ENCODE results near the gene TEX14. TPM values are rescaled to one million over a fixed set of nuclear protein-coding genes. Genes with fewer than 3 reads are reported as not detected.

Gene TEX14
- total and polyA plus RNA-seq, 3 experiments from 2014 or later: 0.11 to 0.20 TPM; not detected in 1

DNA sequence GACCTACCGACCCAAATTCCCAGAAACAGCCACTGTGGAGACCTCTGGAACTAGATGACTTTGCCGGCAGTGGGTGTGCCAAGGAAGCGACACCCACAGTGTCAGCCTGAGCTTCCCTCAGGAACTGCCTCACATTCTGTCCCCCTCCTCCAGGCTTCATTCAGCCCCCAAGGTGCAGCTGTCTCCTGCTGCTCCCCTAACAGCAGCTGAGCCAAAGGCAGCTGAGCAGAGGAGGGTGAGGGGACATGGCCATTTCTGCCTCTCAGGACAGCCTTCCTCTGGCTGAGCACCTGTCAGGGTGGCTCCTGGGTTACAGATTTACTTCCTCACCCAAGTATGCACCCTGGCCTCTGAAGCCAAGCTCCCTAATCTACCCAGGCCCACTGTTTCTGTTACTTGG lies 155.3 kb downstream of the TEX14 start:
- Mint-ChIP-seq H3K36me3 (peaks cover 0 to 7% (median 0%) of the 10 kb centered on the region in 3 donors), H3K4me1 (peaks cover 0 to 6% (median 3%) of the 10 kb centered on the region in 3 donors), H3K9me3 (no peaks in the 10 kb centered on the region), H3K27me3 (peaks cover 19 to 31% of the 10 kb centered on the region in 2 donors), H3K27ac (no peak overlapping the region), H3K4me3 (no peak overlapping the region)
- ChIA-PET POLR2A (no interaction called here), CTCF (no interaction called here)
- H3K36me3 ChIP-seq (ENCODE audit: insufficient read depth, low read length): no peaks in the 10 kb centered on the region
- no peak overlapping the region for H3K27ac ChIP-seq (ENCODE audit: low read depth, low read length)
- H3K27me3 ChIP-seq (ENCODE audit: insufficient read depth, low read length, poor library complexity, severe bottlenecking): peaks cover 9% of the 10 kb centered on the region
- no peak for DNase-seq
- no peaks in the 10 kb centered on the region for H3K9me3 ChIP-seq (ENCODE audit: low read length)
- no peak overlapping the region for H3K4me3 ChIP-seq (ENCODE audit: low read length)
- peaks cover 5% of the 10 kb centered on the region for H3K4me1 ChIP-seq (ENCODE audit: insufficient read depth, low read length)

DNA sequence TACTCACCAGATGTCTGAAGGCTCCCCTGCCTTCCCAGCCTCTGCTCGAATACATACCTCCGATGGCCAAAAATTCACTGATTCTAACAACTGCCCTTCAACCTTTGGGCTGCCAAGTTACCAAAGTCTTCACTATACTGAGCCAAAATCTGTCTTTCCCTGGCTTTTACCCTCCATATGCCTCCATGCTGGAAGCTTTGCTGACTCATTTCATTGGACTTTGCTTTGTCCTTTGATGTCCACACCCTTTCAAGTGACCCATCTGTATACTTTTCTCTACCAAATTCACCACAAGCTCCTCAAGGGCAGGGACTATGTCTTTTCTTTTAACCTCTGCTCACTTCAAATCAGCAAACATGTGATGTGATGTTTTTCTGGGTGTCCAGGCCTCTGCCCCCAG lies 156.4 kb downstream of the TEX14 start:
- no peak for DNase-seq
- Mint-ChIP-seq H3K4me1 (peaks cover 0 to 6% (median 3%) of the 10 kb centered on the region in 3 donors), H3K27ac (no peak overlapping the region), H3K4me3 (no peak overlapping the region), H3K9me3 (no peaks in the 10 kb centered on the region), H3K36me3 (peaks cover 0 to 7% (median 0%) of the 10 kb centered on the region in 3 donors), H3K27me3 (peaks cover 19 to 31% of the 10 kb centered on the region in 2 donors)
- Histone ChIP-seq H3K4me1 (ENCODE audit: insufficient read depth, low read length) (peaks cover 5% of the 10 kb centered on the region), H3K27me3 (ENCODE audit: insufficient read depth, low read length, poor library complexity, severe bottlenecking) (peaks cover 9% of the 10 kb centered on the region), H3K4me3 (ENCODE audit: low read length) (no peak overlapping the region), H3K36me3 (ENCODE audit: insufficient read depth, low read length) (no peaks in the 10 kb centered on the region), H3K9me3 (ENCODE audit: low read length) (no peaks in the 10 kb centered on the region), H3K27ac (ENCODE audit: low read depth, low read length) (no peak overlapping the region)
- ChIA-PET POLR2A (no interaction called here), CTCF (interaction anchor here (1.1 kb wide), 1 partner anchor 468 kb away, joined by 3 read pairs; no protein-coding TSS in a partner anchor)

DNA sequence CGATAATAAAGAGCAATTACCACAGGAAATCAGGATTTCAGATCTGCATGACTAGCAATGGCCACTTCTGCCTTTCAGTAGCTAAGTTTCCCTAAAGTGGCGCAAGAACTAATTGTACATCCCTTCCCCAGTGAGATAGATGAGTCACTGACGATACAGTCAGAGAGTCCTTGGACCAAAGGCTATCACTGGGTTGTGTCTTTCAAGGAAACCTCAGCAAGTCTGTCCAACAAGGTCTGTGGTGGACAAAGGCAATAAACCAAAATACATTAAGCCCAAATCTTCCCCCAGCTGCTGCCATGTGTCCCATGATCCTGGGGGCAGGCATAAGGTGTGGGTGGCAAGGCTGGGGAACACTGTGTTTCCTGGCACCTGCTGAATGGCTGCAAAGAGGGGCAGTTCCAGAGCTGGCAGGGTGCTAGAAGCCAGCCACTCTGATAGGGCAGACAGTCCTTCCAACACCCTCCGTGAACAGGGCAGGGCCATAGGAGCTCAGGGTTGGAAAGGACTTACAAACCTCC lies 156.9 kb downstream of the TEX14 start:
- peaks cover 5% of the 10 kb centered on the region for H3K4me1 ChIP-seq (ENCODE audit: insufficient read depth, low read length)
- H3K27ac ChIP-seq (ENCODE audit: low read depth, low read length): no peak overlapping the region
- POLR2A ChIA-PET: no interaction called here
- H3K4me3 ChIP-seq (ENCODE audit: low read length): no peak overlapping the region
- H3K36me3 ChIP-seq (ENCODE audit: insufficient read depth, low read length): no peaks in the 10 kb centered on the region
- H3K27ac Mint-ChIP-seq: peak overlapping the region in 1 of 8 donors; percentile 78
- peaks cover 19 to 31% of the 10 kb centered on the region in 2 donors for H3K27me3 Mint-ChIP-seq
- peaks cover 9% of the 10 kb centered on the region for H3K27me3 ChIP-seq (ENCODE audit: insufficient read depth, low read length, poor library complexity, severe bottlenecking)
- CTCF ChIA-PET: interaction anchor here (1.0 to 1.1 kb wide), 2 partner anchors 16 to 469 kb away, joined by 3 read pairs; no protein-coding TSS in a partner anchor
- no peak overlapping the region for H3K4me3 Mint-ChIP-seq
- DNase-seq: no peak
- no peaks in the 10 kb centered on the region for H3K9me3 Mint-ChIP-seq
- no peaks in the 10 kb centered on the region for H3K9me3 ChIP-seq (ENCODE audit: low read length)
- peaks cover 0 to 6% (median 3%) of the 10 kb centered on the region in 3 donors for H3K4me1 Mint-ChIP-seq
- H3K36me3 Mint-ChIP-seq: peaks cover 0 to 7% (median 0%) of the 10 kb centered on the region in 3 donors

DNA sequence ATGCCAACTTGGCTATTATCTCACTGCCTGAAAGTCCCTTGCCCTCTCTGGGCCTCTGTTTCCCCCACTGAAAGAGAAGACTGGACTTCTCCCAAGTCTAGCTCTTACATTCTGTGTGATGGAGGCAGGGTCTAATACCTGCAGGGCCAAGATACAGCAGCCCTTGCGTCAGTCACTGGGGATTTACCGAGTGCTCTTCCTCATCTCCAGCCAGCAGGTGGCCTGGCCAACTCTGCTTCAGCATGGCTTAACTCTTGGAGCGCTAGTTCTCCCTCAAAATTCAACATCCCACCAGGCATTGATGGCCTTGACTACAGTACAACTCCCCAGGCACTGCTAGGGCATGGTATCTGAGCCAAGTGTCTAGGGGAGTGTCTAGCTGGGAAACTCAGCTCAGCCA lies 157.5 kb downstream of the TEX14 start:
- peak overlapping the region in 1 of 7 donors; percentile 57 for H3K4me3 Mint-ChIP-seq
- H3K36me3 Mint-ChIP-seq: peaks cover 0 to 7% (median 0%) of the 10 kb centered on the region in 3 donors
- peak overlapping the region in 1 of 8 donors; percentile 18 for H3K27ac Mint-ChIP-seq
- Histone ChIP-seq H3K9me3 (ENCODE audit: low read length) (no peaks in the 10 kb centered on the region), H3K27me3 (ENCODE audit: insufficient read depth, low read length, poor library complexity, severe bottlenecking) (peaks cover 9% of the 10 kb centered on the region), H3K36me3 (ENCODE audit: insufficient read depth, low read length) (no peaks in the 10 kb centered on the region), H3K27ac (ENCODE audit: low read depth, low read length) (no peak overlapping the region), H3K4me1 (ENCODE audit: insufficient read depth, low read length) (peaks cover 5% of the 10 kb centered on the region), H3K4me3 (ENCODE audit: low read length) (no peak overlapping the region)
- H3K9me3 Mint-ChIP-seq: no peaks in the 10 kb centered on the region
- ChIA-PET POLR2A (no interaction called here), CTCF (interaction anchor here (1.0 to 1.1 kb wide), 2 partner anchors 15 to 469 kb away, joined by 3 read pairs; no protein-coding TSS in a partner anchor)
- peaks cover 19 to 31% of the 10 kb centered on the region in 2 donors for H3K27me3 Mint-ChIP-seq
- DNase-seq: no peak
- H3K4me1 Mint-ChIP-seq: peaks cover 0 to 6% (median 3%) of the 10 kb centered on the region in 3 donors

DNA sequence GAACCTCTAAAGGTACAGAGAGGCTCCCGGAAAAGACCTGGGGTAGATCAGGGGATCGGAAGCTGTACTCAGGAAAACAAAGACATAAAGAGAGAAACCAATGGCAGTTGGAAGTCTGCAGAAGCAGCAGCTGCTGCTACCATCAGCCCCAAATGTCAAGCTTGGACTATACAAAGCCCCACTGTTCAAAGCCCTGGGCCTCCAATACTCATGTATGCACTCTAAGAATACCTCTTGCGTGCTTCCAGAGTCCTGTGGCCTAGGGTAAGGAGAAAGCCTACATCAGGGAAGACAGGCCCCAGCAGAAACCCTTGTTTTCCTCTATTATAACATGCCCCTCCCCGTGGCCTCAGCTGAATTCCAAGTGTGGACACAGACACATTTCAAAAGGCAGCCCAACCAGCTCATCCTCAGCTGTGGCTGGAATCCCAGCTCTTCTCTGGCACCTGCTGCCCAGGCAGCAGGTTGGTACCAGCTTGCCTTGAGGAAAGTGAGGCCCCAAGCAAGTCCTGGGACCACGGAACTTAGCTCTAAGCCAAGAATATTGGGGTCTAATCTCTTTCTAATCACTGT lies 158.1 kb downstream of the TEX14 start:
- H3K36me3 ChIP-seq (ENCODE audit: insufficient read depth, low read length): no peaks in the 10 kb centered on the region
- Mint-ChIP-seq H3K27ac (no peak overlapping the region), H3K36me3 (peaks cover 0 to 7% (median 0%) of the 10 kb centered on the region in 3 donors), H3K27me3 (peaks cover 19 to 31% of the 10 kb centered on the region in 2 donors), H3K9me3 (no peaks in the 10 kb centered on the region), H3K4me1 (peaks cover 0 to 6% (median 3%) of the 10 kb centered on the region in 3 donors), H3K4me3 (peak overlapping the region in 6 of 7 donors; percentile 1 to 66 (median 46))
- peaks cover 9% of the 10 kb centered on the region for H3K27me3 ChIP-seq (ENCODE audit: insufficient read depth, low read length, poor library complexity, severe bottlenecking)
- no peak overlapping the region for H3K4me3 ChIP-seq (ENCODE audit: low read length)
- no peaks in the 10 kb centered on the region for H3K9me3 ChIP-seq (ENCODE audit: low read length)
- DNase-seq: no peak
- POLR2A ChIA-PET: no interaction called here
- H3K4me1 ChIP-seq (ENCODE audit: insufficient read depth, low read length): peaks cover 5% of the 10 kb centered on the region
- CTCF ChIA-PET: interaction anchor here (2.3 kb wide), 1 partner anchor 471 kb away, joined by 5 read pairs; no protein-coding TSS in a partner anchor
- H3K27ac ChIP-seq (ENCODE audit: low read depth, low read length): no peak overlapping the region

DNA sequence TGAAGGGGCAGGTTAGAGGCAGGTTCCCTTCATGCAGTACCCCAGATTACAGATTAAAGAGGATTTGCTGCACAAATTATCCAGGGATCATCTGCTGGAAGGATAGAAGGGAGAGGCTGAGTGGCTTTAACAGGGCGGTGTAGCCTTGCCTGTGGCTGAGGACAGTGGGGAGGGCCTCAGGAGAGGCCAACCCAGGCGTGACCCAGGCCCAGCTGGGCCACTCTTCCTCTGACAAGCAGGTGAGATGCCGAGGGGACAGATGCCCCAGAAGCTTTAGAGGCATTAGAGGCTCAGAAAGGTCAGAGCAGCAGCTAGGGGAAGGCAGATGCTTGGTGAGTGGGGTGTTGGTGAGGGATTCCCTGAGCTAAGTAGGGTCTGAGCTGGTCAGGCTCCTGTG lies 159.3 kb downstream of the TEX14 start:
- H3K9me3 ChIP-seq (ENCODE audit: low read length): no peaks in the 10 kb centered on the region
- peaks cover 19 to 31% of the 10 kb centered on the region in 2 donors for H3K27me3 Mint-ChIP-seq
- peaks cover 9% of the 10 kb centered on the region for H3K27me3 ChIP-seq (ENCODE audit: insufficient read depth, low read length, poor library complexity, severe bottlenecking)
- peaks cover 0 to 7% (median 0%) of the 10 kb centered on the region in 3 donors for H3K36me3 Mint-ChIP-seq
- peak overlapping the region in 2 of 8 donors; percentile 64 to 91 for H3K27ac Mint-ChIP-seq
- peaks cover 5% of the 10 kb centered on the region for H3K4me1 ChIP-seq (ENCODE audit: insufficient read depth, low read length)
- ChIA-PET POLR2A (no interaction called here), CTCF (interaction anchor here (2.0 to 2.3 kb wide), 2 partner anchors 14 to 472 kb away, joined by 5 to 16 read pairs; no protein-coding TSS in a partner anchor)
- DNase-seq: no peak
- no peak overlapping the region for H3K27ac ChIP-seq (ENCODE audit: low read depth, low read length)
- H3K4me3 Mint-ChIP-seq: peak overlapping the region; percentile 12 to 82 (median 63)
- H3K4me3 ChIP-seq (ENCODE audit: low read length): peak overlapping the region; percentile 45
- H3K36me3 ChIP-seq (ENCODE audit: insufficient read depth, low read length): no peaks in the 10 kb centered on the region
- H3K4me1 Mint-ChIP-seq: peaks cover 0 to 6% (median 3%) of the 10 kb centered on the region in 3 donors
- H3K9me3 Mint-ChIP-seq: no peaks in the 10 kb centered on the region

DNA sequence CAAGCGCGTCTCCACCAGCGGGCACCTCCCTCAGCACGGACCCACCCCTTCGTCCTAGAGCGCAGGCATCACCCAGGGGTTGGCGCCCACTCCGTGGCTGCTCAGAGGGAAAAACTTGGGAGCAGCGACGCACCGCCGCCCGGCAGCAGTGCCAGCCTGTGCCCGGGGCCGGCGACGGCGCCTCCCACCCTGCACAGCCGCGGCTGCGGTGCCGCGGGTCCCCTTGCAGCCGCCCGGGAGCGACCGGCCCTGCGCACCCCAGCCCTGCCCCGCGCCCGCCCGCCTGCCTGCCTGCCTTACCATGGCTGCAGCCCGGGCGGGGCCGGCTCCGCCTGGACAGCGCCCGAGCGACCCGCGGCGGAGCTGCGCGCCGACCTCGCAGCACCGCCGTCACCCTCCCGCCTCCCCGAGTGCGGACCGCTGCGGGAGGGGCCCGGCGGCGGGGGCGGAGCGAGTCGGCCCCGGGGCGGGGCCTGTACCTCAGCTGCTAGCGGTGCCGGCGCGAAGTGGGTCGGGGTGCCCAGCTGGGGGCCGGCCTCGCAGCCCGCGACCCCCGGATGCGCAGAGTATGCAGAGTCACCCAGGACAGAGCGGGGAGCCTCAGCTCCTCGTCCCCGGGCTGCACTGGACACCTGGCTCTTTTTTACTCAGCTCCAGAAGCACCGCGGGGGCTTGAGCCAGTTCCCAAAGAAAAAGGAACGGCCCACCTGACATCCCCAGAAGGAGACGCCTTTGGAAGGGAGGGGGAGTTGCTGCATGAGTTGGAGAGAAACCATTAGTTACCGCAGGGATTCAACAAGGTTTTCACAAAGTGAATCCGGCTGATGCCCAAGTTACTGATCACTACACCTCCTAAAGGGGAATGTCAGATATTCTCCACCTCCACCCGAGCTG lies 159.9 kb downstream of the TEX14 start:
- Mint-ChIP-seq H3K27ac (peak overlapping the region in 3 of 8 donors; percentile 60 to 91 (median 64)), H3K9me3 (no peaks in the 10 kb centered on the region), H3K4me1 (peaks cover 0 to 6% (median 3%) of the 10 kb centered on the region in 3 donors), H3K27me3 (peaks cover 19 to 31% of the 10 kb centered on the region in 2 donors), H3K36me3 (peaks cover 0 to 7% (median 0%) of the 10 kb centered on the region in 3 donors), H3K4me3 (peak overlapping the region in 6 of 7 donors; percentile 63 to 89 (median 67))
- H3K4me3 ChIP-seq (ENCODE audit: low read length): peak overlapping the region; percentile 45
- H3K4me1 ChIP-seq (ENCODE audit: insufficient read depth, low read length): peaks cover 5% of the 10 kb centered on the region
- H3K27me3 ChIP-seq (ENCODE audit: insufficient read depth, low read length, poor library complexity, severe bottlenecking): peaks cover 9% of the 10 kb centered on the region
- POLR2A ChIA-PET: interaction anchor here (0.5 to 0.6 kb wide), 3 partner anchors 99 to 1300 kb away, joined by 3 read pairs; no protein-coding TSS in a partner anchor
- no peaks in the 10 kb centered on the region for H3K9me3 ChIP-seq (ENCODE audit: low read length)
- DNase-seq: peak; percentile 56 to 73 (median 62)
- no peaks in the 10 kb centered on the region for H3K36me3 ChIP-seq (ENCODE audit: insufficient read depth, low read length)
- no peak overlapping the region for H3K27ac ChIP-seq (ENCODE audit: low read depth, low read length)
- CTCF ChIA-PET: interaction anchor here (2.0 to 2.3 kb wide), 2 partner anchors 13 to 473 kb away, joined by 5 to 16 read pairs; no protein-coding TSS in a partner anchor

All from CD8-positive, alpha-beta memory T cell (primary cell).